ENCODE results near the gene GNG13.
"Not testable (repeated sequence)": the region's sequence is repeated elsewhere in the genome, so short reads cannot be mapped to it uniquely, and the experiment has no call there.

The GNG13 gene

DNA sequence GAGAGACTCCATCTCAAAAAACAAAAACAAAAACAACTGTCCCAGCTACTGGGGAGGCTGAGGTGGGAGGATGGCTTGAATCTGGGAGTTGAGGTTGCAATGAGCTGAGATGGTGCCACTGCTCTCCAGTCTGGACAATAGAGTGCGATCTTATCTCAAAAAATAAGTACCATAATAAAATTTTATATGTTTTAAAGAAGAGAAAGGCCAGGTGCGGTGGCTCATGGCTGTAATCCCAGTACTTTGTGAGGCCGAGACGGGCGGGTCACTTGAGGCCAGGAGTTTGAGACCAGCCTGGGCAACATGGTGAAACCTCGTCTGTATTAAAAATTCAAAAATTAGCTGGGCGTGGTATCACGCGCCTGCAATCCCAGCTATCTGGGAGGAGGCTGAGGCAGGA, 23.7 kb downstream of the GNG13 start:
- no peak for DNase-seq

GRCh38 chr16:776298-776697, 24.2 kb downstream of the GNG13 start:
- DNase-seq, result not testable (repeated sequence)

- no peak for DNase-seq
Observed at GRCh38 chr16:775236-775796, 25.2 kb downstream of the GNG13 start.

DNA sequence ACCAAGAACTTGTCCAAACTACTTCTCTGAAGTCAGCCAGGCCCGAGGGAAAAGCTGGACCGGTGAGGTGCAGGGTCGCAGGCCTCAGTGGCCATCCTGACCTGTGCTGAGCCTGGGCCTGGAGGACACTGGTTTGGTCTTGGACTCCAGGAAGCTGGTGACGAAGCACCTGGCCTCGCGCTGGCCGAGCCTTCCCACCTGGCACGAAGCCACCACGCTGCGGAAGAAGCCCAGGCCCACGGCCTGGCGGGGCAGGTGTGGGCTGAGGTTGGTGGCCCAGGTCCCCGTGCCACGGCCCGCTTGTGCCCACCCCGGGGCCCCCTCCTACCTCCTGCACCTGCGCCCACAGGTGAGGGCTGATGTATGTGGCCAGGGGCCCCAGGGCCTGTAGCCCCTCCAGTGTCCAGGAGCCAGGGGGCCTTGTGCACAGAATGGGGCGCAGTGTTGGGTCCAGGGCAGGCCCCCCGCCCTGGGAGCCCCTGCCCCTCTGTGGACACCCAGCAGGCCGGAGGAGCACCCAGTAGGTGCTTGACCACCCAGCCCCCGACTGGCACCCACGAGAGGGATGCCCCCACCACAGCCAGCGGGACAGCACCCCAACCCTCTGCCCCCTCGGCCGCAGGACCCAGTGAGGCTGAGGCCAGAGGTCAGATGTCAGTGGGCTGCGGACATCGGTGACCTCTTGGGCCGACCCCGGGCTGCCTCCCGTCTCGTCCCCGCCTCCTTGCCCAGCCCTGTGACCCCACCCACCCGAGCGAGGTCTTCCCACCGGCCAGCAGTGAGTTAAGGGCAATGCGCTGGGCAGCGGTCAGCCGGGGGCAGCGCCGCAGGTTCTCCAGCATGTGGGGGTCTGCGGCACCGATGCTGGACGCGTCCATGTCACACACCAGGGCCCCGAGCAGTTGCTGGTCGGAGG, 26.2 kb downstream of the GNG13 start:
- DNase-seq, result no peak

GRCh38 chr16:772959-773358, 27.6 kb downstream of the GNG13 start:
- no peak for DNase-seq

DNA sequence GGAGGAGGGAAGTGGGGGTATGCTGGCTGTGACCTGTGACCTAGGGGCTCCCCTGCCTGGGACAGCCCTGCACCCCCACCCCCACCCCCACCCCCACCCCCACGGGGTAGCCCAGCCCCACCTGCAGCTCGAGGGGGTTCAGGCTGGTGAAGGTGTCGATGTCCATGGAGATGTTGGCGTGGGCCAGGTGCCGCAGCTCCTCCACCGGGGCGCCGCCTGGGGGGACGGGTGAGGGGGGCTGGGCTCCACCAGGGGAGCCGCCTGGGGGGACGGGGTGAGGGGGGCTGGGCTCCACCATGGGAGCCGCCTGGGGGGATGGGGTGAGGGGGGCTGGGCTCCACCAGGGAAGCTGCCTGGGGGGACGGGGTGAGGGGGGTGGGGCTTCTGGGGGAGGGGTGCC, 30.1 kb downstream of the GNG13 start:
- no peak for DNase-seq

DNA sequence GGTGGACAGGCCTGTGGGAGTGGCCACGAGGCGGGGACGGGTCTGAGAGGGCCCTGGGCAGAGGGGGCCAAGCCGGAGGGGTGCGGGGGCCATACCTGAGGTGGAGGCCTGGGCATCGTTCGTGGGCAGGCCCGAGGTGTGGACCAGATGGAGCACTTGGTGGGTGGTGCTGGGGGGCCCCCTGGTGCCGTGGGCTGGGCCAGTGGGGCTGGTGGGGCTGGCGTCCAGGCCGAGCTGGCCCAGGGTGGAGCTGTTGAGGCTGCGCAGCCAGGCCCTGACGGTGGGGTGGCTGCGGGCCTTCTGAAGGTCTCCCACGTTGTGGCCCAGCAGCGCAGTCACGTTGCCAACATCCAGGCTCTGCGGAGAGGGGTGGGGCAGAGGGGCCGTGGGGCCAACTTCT, 30.6 kb downstream of the GNG13 start:
- no peak for DNase-seq

GRCh38 chr16:769184-769784, 31.2 kb downstream of the GNG13 start:
- DNase-seq, result no peak

DNA sequence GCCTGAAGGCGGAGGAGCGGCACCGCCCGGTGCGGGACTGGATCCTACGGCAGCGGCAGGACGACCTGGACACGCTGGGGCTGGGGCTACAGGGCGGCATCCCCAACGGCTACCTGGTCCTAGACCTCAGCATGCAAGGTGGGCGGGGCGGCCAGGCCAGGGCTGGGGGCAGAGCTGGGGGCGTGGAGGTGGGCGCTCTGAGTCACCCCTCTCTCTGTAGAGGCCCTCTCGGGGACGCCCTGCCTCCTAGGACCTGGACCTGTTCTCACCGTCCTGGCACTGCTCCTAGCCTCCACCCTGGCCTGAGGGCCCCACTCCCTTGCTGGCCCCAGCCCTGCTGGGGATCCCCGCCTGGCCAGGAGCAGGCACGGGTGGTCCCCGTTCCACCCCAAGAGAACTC, 32.1 kb downstream of the GNG13 start:
- no peak for DNase-seq

- no peak for DNase-seq
Observed at GRCh38 chr16:767743-768235, 32.7 kb downstream of the GNG13 start.

DNA sequence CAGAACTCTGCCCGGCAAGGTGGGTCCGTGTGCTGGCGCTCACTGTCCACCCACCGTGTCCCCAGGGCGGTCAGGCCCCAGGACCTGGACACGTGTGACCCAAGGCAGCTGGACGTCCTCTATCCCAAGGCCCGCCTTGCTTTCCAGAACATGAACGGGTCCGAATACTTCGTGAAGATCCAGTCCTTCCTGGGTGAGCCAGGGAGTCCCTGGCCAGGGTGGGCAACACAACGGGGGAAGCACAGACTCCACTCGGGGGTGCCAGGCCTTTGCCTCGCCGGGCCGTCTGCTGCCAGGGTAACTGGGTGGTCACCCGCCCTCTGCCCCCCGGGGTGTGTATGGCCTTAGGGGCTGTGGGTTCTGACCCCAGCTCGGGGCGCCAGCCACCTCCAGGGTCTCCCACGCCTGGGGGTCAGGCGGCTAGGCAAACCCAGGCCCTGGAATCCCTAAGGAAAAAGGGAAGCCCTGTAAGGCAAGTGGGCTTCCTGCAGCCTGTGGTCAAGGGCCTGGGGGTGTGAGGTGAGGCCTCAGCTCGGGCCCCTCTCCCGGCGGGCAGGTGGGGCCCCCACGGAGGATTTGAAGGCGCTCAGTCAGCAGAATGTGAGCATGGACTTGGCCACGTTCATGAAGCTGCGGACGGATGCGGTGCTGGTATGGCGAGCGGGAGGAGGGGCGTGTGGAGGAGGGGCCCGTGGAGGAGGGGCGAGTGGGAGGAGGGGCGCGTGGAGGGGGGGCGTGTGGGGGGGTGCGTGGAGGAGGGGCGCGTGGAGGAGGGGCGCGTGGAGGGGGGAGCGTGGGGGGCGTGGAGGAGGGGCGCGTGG, 33.5 kb downstream of the GNG13 start:
- DNase-seq, result no peak

DNA sequence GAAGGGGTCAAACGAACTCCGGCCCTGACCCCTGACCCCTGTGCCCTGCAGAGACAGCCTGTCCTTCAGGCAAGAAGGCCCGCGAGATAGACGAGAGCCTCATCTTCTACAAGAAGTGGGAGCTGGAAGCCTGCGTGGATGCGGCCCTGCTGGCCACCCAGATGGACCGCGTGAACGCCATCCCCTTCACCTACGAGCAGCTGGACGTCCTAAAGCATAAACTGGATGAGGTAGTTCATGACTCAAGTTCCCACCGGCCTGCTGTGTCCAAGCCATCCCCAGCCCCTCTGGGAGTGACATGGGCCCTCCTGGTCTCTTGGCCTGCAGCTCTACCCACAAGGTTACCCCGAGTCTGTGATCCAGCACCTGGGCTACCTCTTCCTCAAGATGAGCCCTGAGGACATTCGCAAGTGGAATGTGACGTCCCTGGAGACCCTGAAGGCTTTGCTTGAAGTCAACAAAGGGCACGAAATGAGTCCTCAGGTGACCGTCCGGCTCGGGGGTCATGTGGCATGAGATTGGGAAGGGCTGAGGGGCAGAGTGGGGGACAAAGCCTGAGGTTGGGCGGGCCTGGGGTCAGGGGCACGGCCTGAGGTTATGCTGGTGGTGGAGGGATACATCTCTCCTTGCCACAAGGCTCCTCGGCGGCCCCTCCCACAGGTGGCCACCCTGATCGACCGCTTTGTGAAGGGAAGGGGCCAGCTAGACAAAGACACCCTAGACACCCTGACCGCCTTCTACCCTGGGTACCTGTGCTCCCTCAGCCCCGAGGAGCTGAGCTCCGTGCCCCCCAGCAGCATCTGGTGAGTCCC, 34.3 kb downstream of the GNG13 start:
- DNase-seq, result no peak

- no peak for DNase-seq
Observed at GRCh38 chr16:765488-765865, 35.1 kb downstream of the GNG13 start.

- DNase-seq, result no peak
Observed at GRCh38 chr16:764848-765487, 35.6 kb downstream of the GNG13 start.

- no peak for DNase-seq
Observed at GRCh38 chr16:764184-764750, 36.3 kb downstream of the GNG13 start.

- DNase-seq, result no peak
Observed at GRCh38 chr16:763369-764183, 37.0 kb downstream of the GNG13 start.

- no peak for DNase-seq
Observed at GRCh38 chr16:762595-763268, 37.8 kb downstream of the GNG13 start.

DNA sequence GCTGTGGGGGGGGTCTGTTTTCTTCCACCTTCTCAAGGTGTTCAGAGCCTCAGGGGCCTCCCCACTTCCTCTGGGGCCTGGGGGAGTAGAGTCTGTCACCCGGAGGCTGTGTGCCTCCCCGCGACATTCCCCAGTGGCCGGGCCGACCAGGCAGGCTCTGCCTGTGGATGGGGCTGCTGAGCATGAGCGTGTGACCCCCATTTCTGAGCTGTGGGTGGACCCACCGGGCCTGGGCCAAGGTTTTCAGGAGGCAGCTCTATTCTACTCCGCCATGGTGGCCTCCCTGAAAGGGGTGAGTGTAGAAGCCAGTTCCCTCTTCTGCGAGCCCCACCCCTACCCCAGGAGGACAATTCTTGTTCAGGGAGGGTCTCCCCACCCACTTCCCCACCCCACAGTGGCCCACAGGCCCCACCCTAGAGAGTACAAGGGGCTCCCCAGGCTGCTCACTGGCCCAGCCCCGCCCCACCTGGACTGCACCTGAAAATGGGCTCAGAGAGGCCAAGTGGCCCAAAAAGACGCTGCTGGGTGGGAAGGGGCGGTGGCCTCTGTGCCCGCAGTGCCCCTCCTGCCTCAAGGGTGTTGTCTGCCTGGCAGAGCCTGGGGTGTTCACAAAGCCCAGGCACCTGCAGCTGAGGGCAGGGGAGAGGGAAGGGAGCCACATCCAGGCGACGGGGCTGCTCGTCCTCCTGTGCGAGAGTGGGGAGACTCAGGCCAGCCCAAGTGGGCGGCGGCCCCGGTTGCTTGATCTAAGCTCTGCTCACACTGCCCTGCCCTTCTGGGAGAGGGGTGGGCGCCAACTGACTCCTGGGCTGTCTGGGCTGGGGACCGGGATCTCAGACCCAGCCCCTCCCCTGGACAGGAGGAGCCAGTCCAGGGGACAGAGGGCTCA, 38.7 kb downstream of the GNG13 start:
- no peak for DNase-seq

All from fibroblast of skin of back (primary cell).